GM21390 (cell line): Measurements from ENCODE around the gene NSG2.
"Not testable (repeated sequence)": the region's sequence is repeated elsewhere in the genome, so short reads cannot be mapped to it uniquely, and the experiment has no call there.

Experiments used
- ATAC-seq: cut with Tn5 transposase; IDR thresholded peaks from one replicate; pipeline ENCODE4 v1.9.1; 2021; ENCODE audit not compliant: unreplicated experiment

NSG2 gene

DNA sequence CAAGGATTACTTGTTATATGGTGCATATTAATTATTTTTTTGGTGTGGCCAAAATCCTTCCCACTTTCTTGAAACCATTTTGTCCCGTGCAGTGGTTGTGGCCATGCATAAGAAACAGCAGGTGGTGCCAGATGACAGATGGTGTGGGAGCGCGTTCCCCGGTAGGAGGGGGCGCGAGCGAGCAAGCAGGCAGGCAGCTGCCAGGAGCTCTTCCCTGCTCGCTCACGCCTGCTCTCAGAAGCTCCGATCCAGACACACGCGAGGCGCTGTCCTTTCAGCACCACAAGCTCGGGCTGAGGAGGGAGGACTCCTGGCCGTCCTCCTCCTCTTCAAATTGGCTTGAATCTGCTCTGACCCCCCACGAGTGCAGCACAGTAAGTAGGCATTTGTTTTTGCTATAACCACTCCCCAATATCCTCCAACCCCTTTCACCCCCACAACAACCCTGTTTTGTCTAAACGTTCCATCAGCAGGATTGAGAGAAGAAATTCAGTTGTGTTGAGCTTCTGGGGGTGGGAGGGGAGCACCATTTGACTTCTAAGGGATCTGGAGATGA lies at the start of gene NSG2:
Gene NSG2, plus strand, starts transcription at position 237 of the 556 bp plus-strand sequence. CDS start 1,050 bp downstream, outside the sequence.
- peak; percentile 97 for ATAC-seq

DNA sequence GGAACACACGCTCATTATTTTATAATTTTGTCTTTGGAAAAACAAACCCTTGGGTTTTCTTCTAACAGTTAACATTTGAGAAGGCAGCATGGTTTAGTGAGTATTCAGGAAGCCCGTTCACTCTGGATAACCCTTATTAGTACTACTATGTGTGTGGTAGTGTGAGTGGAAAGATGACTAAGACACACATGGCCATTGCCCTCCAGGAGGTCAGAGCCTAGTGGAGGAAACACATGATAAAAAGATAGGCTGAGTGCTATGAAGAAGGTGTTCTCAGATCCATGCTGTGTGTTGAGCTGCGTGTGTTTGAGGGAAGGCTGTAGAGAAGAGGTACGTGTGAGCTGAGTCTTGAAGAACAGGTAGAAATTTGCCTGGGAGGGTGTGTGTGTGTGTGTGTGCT lies 48.2 kb upstream of the NSG2 start:
- ATAC-seq: no peak

DNA sequence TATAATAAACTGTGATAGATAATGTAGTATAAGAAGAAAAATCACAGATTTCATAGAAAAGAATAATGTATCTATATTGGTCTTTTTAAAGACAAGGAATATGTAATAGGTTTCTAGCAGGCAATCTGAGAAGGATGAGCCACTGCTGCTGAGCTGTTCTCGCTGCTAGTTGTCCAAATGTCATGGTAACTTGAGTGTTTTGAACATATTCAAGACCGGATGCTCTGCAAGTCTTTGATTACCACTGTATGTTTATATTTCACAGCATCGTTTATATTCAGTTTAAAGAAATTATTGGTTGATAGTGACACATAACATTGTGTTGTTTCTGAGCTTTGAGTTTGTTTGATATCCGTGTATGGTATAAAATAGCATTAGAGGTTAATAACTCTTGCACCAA lies 47.0 kb upstream of the NSG2 start:
- ATAC-seq: no peak

DNA sequence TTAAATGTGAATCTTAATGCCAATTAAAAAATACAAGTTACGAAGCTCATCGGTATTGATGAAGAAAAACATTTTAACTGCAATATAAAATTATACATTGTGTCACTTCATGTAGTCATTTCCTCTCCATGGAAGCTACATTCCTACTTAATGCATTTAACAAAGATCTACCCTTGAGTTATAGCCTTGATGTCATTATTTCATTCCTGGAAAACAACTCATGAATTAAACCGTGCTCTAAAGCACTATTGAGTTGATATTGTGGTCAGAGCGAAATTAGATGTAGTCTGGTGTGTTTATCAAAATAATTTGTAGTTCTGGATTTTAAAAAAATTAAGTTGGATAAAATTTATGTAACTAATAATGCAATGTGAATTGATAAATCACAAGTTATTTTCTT lies 45.4 kb upstream of the NSG2 start:
- ATAC-seq: no peak

DNA sequence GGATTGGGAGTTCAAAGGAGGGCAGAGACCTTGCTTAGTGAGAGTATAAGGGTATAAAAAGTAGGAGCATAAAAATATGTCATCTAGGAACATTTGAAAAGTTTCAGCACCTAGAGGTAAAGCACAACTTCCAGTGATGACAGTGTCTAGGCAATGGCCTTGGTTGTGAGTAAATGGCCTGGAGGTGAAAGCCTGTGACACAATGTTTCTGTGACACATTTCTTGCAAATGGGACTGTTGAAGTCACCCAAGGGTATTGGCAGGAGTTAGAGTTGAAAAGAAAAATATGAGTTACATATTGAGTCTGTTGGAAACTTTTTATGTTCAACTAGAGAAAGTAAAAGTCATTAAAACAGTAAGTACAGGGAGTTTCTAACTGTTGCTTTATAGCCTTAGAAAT lies 41.7 kb upstream of the NSG2 start:
- ATAC-seq: no peak

DNA sequence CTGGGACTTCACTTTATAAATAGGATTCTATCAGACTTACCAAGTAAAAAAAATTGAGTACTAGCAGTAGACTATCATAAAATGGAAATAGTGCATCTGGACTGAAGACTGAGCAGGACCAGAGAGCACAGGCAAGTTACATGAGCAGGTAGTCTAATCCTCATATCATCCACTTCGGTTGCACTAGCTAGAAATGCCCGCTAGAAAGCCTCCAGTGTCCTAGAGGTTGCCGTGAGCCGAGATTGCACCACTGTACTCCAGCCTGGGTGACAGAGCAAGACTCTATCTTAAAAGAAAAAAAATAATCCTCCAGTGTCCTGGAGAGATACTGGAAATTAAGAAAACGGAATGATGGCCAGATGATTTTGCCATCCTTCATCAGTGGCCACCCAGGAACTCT lies 36.6 kb upstream of the NSG2 start:
- ATAC-seq: no peak

DNA sequence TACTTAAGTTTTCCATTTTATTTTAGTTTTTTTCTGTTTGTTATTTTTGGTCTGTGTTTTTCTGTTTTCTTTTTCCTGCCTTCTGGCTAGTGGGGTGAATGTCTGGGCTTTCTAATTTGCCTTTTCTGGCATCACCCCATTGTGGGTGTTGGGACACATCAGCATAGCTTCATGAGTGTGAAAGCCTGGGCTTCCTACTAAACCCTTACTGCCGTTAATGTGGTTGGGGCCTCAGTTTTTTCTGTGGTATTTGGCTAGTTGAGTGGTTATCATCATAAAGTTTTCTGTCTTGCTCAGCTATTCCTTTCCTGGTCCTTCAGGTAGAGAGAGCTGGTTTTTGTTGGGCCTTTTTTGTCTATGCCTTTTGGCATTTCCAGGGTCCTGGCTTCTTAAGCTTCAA lies 35.1 kb upstream of the NSG2 start:
- no peak for ATAC-seq

DNA sequence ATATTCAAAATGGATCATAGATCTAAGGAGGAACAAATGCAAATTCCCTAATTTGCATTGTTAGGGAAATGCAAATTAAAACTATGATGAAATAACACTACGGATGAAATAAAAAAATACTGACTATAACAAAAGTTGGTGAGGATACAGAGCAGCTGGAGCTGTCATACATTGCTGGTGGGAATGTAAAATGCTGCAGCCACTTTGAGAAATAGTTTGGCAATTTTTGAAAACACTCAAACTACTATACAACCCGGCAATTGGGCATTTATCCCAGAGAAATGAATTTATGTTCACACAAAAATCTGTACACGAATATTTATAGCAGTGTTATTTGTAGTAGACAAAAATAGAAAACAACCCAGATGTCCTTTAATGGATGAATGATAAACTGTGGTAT lies 34.1 kb upstream of the NSG2 start:
- ATAC-seq: no peak

DNA sequence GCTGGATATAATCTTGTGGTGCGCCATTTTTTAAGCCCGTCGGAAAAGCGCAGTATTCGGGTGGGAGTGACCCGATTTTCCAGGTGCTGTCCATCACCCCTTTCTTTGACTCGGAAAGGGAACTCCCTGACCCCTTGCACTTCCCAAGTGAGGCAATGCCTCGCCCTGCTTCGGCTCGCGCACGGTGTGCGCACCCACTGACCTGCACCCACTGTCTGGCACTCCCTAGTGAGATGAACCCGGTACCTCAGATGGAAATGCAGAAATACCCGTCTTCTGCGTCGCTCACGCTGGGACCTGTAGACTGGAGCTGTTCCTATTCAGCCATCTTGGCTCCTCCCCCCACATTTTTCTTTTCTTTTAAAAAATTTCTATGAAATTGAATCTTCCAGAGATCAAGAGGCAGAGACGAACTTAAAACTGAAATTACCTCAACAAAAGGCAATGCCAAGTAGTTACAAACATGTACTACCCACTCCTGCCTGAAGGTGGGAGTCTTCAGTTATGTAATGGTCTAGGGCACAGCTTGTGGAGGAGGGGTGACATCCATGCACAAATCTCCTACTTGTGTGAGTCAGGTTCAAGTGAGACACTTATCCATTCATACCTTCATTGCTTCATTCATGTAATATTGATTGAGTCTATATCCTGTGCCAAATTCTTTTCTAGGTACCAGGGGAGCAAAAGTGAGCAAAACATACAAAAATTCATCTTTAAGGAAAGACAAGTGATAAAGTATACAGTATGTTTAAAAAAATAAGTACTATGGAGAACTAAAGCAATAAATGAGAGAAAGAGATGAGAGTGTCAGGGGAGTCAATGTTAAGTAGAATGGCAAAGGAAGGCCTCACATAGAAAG lies 25.2 kb upstream of the NSG2 start:
- ATAC-seq: not testable (repeated sequence)

DNA sequence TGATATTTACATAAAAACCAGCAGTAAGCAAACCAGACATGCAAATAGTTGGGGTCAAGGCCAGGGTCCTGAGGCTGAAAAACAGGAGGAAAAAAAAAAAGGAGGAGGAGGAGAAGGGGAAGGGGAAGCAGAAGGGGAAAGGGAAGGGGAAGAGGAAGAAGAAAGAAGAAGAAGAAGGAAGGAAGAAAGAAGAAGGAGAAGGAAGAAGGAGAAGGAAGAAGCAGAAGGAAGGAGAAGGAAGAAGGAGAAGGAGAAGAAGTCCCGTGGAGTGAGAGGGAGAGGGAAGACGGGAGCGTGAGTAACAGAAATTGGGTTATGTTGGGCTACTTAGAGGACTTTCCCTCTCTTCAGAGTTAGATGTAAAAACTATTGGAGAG lies 24.6 kb upstream of the NSG2 start:
- no peak for ATAC-seq

DNA sequence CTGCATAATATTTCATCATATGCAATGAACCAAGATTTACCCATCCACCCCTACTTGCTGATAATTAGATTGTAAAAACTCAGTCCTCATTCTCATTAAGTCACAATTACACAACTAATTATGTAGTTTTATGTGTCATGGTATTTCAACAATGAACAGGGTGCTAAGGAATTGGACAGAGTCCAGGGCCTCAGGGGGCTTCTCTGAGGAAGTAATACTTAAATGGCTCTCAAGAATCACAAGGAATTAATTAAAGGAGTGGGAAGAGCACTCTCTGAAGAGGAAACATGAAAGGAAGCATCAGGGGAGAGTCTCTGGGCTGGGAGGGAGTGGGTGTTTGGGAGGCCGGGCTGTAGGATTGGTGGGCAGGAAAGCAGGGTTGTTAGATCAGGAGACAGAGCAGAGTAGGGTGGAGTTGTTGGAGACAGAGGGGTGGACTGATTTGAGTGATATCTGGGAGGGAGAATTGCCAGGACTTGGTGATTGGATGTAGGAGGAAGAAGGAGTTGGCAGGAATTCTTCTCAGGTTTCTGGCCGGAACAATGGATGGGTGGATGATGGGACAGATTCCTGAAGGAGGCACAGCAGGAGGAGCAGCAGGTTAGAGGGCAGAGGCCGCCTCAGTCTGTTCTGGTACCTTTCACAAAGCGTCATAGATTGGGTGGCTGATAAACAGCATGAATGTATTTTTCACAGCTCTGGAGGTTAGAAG lies 23.0 kb upstream of the NSG2 start:
- ATAC-seq: no peak

DNA sequence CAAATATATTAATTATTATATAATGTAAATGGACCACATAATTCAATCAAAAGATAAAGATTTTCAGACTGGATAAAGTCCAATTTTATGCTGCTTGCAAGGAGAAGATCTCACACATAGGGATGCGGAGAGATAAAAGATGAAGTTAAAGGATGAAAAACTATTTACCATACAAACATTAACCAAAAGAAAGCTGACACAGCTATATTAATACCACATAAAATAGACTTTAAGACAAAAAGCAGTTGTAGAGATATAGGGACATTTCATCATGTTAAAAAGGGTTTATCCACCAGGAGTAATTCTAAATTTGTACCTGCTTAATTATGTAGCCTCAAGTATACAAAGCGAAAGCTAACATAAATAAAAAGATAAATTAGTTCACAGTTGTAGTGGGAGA lies 15.2 kb upstream of the NSG2 start:
- no peak for ATAC-seq

DNA sequence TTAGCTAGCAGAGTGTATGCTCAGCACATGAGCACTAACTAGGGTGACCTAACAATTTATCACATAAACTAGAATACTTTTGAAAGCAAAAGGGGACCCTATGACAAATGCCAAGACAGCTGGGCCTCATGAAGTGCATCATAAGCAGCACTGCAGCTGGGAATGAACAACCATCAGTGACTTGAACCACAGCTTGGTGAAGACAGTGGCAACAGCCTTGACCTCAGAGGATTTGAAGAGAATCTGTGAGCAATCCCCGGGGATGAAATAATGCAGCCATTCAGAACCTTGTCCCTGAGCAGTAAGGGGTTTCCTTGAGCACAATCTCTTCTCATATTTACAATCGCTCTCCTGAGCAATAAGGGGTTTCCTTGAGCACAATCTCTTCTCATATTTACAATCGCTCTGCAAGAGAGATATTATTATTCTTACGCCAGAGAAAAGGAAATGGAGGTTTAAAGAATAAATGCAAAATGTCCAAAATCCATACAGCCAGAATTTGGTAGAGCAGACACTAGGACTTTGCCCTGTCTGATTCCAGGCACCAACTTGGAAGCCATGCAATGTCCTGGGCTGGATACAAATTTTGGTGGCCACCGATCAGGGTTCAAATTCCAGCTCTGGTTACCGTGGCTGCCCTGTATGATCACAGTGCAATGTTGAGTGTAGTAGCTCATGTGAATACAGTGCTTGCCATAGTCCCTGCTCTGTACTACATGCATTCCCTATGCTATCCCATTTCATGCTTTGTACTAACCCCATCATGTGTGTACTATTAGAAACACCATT lies 846 bp upstream of the NSG2 start:
- ATAC-seq: no peak

DNA sequence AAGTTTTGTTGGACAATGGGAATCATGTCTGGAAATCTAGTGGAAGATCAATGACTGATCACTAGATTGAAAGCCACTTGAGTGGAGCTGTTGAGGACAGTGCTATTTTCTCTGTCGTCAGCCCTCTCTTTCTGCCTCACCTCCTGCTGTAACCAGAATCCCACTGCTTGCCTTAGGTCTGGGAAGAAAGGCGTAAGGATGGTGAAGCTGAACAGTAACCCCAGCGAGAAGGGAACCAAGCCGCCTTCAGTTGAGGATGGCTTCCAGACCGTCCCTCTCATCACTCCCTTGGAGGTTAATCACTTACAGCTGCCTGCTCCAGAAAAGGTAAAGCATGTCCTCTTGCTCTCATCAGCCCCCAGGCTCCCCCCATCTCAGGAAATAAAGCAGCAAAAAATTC lies 1.1 kb downstream of the NSG2 start:
- ATAC-seq: no peak

DNA sequence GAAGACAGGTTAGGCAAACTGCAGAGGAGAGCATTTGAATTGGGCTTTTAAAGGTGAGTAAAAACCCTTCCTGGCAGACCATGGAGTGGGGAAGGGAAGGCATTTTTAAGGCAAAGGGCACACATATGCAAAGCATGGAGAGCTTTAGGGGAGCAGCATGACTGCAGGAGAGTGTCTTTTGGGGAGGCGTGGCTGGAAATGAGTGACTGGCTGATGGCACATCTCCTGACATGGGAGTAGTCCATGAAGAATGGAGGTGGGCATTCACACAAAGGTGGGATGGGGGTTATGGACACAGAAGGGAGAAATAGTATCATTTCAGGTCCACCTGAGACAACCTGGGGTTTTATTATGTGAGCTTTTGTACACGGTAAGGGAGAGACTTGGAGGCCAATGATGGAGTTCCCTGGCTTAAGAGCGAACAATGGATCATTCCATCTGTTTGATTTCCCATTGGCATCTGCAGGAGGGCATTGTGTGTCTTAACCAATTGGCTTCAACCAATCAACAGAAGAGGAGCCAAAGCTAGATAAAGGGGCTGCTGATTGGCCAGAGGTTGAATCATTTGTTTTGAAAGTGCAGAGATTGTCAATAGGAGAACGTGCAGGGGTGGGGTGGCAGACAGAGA lies 2.1 kb downstream of the NSG2 start:
- no peak for ATAC-seq

DNA sequence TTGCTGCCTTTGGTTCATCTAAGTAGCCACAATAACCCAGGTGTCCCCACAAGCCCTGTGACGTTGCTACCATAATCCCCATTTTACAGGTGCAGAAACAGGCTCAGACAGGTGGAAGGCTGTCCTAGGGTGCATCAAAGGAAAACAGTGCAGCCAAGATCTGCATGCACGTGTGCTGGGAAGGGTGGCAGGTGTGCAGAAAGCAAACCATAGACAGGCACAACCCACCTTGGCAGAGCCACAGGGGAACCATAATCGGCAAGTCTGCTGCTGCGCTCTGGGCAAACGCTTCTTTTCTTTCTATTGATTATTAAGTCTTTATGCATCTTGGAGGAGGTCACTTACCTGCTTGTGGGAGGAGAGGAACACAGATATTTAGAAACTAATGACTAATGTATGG lies 7.1 kb downstream of the NSG2 start:
- no peak for ATAC-seq

DNA sequence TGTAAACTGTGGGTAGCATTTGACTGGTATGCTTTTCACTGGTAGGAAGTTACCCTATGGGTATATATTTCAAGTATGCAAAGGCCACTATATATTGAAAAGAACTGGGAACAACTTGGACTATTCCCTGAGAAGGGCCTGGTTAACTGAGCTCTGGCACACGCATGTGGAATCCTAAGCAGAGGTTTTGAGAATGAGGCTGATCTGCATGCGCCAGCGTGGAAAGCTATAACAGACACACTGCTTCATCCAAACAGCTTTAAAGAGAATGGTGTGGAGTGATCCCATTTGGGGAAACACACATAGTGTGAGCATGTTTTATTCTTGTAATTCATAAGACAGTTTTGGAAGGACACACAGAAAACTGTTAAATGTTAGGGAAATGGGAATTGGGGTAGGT lies 8.4 kb downstream of the NSG2 start:
- no peak for ATAC-seq

DNA sequence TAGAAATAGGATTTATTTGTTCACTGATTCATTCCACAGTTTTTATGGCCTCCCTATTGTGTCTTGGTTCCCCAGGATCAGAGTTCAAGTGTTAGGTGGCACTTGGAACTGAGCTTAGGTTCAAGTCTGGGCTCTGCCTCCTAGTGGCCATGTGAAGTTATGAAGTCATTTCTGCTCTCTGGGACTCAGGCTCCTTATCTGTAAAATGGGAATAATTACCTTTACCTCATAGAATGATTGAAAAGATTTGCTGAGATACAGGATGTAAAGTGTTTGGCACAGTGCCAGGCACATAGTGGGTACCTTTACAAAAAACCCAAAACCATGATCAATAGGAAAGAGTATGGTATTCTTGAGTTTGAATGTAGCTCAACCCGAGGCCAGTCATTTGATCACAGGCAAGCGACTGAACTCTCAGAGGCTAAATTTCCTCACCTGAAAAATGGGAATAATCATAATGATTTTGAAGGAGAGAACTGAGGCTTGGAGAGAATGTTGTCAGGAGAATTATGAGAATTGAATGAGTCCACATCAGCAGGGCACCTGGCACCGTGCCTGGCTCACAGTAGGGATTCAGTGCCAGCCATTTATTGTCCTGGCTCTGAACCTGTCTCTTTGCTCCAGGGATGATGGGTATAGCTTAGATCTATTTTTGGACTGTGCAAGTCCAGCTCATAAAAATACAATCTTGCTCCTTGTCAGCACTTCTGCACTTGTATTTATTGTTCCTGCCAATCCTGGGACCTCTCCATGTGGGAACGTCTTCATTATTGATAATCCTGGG lies 10.8 kb downstream of the NSG2 start:
- no peak for ATAC-seq

DNA sequence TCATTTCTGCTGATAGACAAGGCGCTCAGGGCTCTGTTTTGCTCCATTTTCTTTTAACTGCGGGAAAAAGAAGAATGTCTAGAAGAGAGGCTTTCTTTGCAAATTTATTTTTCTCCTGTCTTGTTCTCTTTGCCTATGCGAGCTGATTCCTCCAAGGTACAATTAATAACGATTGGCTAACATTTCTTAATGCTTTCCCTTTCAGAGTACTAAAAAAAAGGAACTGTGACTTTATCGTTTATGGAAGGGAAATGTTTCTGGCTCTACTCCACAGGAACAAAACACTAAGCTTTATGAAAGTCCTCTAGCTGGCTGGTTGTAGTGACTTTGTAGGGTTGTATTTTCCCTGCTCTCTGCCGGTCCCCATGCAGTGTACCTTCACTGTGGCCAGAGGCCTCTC lies 11.7 kb downstream of the NSG2 start:
- ATAC-seq: no peak

DNA sequence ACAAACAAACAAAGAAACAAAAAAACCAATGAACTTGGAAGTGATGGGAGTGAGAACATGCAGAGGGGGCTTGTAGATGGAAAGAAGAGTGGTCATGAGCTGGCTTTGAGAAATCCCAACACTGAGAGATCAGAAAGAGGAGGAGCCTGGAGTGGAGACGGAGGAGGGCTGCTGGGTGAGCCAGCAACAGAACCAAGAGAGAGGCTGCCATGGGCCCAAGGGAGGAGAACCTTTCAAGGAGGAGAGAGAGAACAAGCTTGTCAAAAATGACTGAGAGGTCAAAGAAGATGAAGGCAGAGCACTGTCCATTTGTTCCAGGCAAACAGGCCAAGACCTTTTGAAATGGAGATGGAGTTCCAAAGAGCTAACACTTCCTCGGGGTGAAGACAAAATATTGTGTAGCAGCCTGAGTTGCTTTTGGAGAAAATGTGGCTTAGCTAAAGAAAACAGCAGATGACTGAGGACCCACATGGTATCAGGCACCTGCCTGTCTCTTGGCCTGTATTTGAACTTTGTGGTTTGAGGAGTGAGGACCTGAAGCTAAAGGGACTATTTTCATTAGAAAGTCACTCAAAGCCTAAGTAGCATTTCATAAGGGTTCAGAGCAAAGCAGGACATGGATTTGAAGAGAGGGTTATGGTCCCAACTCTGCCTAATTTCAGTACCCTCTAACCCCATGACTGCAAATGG lies 13.1 kb downstream of the NSG2 start:
- ATAC-seq: no peak
